Caco-2 (cell line): ENCODE data around the gene C11orf97. TPM values are rescaled to one million over a fixed set of nuclear protein-coding genes. Genes with fewer than 3 reads are reported as not detected.
"Not testable (repeated sequence)": the region's sequence is repeated elsewhere in the genome, so short reads cannot be mapped to it uniquely, and the experiment has no call there.

ENCODE experiments used
- BruUV-seq: library from RNA; stranded (reverse); fragments of 400-500 nt; replicated peaks from 2 replicates; lab custom pipeline; 2021; lab: Mats Ljungman, UMichigan
- CTCF ChIA-PET: fragments of 300-600 bp; sonication (Branson Sonifier 250); formaldehyde crosslinking; loops from one replicate; lab custom pipeline; 2022; ENCODE audit warnings: antibody characterized with exemption; lab: Charles Lee
- POLR2A ChIA-PET: fragments of 300-600 bp; sonication (Branson Sonifier 250); formaldehyde crosslinking; loops from one replicate; lab custom pipeline; 2022; ENCODE audit warnings: antibody characterized with exemption; lab: Charles Lee
- DNase-seq, 2 experiments: peaks; one replicate each; pipeline versions ENCODE4 v3.0.0 to v3.0.0-alpha.2; 2020 to 2022
- H3K27me3 ChIP-seq: replicated peaks from 2 replicates; pipeline ENCODE4 v1.6.0; 2011; ENCODE audit warnings: low read length; ENCODE audit not compliant: control insufficient read depth, insufficient read depth
- H3K36me3 ChIP-seq: 2 replicates; pipeline ENCODE4 v1.5.1; 2011; ENCODE audit warnings: low read length; ENCODE audit not compliant: control insufficient read depth, insufficient read depth
- H3K4me1 ChIP-seq: fragments of 250-450 bp; sonication (Bioruptor Pico); 2 replicates; pipeline ENCODE4 v1.5.1; 2020; ENCODE audit warnings: mild to moderate bottlenecking
- H3K4me3 ChIP-seq: 2 replicates; pipeline ENCODE4 v1.5.1; 2011; ENCODE audit warnings: low read depth, mild to moderate bottlenecking, control low read depth, low read length
- H3K9me3 ChIP-seq: fragments of 250-450 bp; sonication (Bioruptor Pico); 2 replicates; pipeline ENCODE4 v1.5.1; 2020; ENCODE audit warnings: mild to moderate bottlenecking, moderate library complexity
- H3K27ac Mint-ChIP-seq: one replicate; pipeline ENCODE4 v1.8.0; 2022; ENCODE audit warnings: mixed read lengths; ENCODE audit not compliant: unreplicated experiment
- H3K27me3 Mint-ChIP-seq: one replicate; pipeline ENCODE4 v1.8.0; 2022; ENCODE audit warnings: mixed read lengths; ENCODE audit not compliant: insufficient read depth, unreplicated experiment
- H3K36me3 Mint-ChIP-seq: one replicate; pipeline ENCODE4 v1.8.0; 2022; ENCODE audit warnings: mild to moderate bottlenecking, mixed read lengths; ENCODE audit not compliant: insufficient read depth, unreplicated experiment
- H3K4me1 Mint-ChIP-seq: one replicate; pipeline ENCODE4 v1.8.0; 2022; ENCODE audit warnings: low read depth, mixed read lengths; ENCODE audit not compliant: unreplicated experiment
- H3K4me3 Mint-ChIP-seq: one replicate; pipeline ENCODE4 v1.8.0; 2022; ENCODE audit warnings: mild to moderate bottlenecking, moderate library complexity, mixed read lengths; ENCODE audit not compliant: unreplicated experiment
- H3K9me3 Mint-ChIP-seq: one replicate; pipeline ENCODE4 v1.8.0; 2022; ENCODE audit warnings: mixed read lengths; ENCODE audit not compliant: unreplicated experiment
- intact Hi-C: fragments of 100-400 bp; cut with micrococcal nuclease; formaldehyde crosslinking; loops from one replicate; pipeline ENCODE4 v1.10.0; 2022; ENCODE audit not compliant: unreplicated experiment
- total RNA-seq: library from RNA; stranded (reverse); gene quantifications from 2 replicates; pipeline ENCODE4 v1.2.3, GENCODE V29; 2022
- TF ChIP-seq, protein P1 (sequence below), 2 experiments: fragments of 200-600 bp in 1 of 2; IDR thresholded peaks; 1 replicate in 1 of 2; 2 replicates in 1 of 2; pipeline versions ENCODE4 v1.5.1 to v1.8.0; 2011 to 2022; ENCODE audit warnings: antibody characterized with exemption in 1 of 2, control low read depth in 1 of 2, inconsistent platforms in 1 of 2, low read depth in 1 of 2, low read length in 1 of 2, mild to moderate bottlenecking in 1 of 2, moderate library complexity in 1 of 2; ENCODE audit not compliant: insufficient read depth in 1 of 2, severe bottlenecking in 1 of 2, unreplicated experiment in 1 of 2

The C11orf97 gene
- total RNA-seq, 1 experiment from 2014 or later: not detected

GRCh38 chr11:94553938-94554337, 41.7 kb downstream of the C11orf97 start:
- Mint-ChIP-seq H3K4me3 (no peak overlapping the region), H3K27me3 (no peaks in the 10 kb centered on the region), H3K36me3 (peaks cover 5% of the 10 kb centered on the region), H3K27ac (no peak overlapping the region), H3K9me3 (no peaks in the 10 kb centered on the region), H3K4me1 (peaks cover 16% of the 10 kb centered on the region)
- CTCF ChIA-PET: interaction anchor here (1.0 kb wide), 1 partner anchor 11 kb away, joined by 3 read pairs; no protein-coding TSS in a partner anchor
- H3K4me3 ChIP-seq: no peak overlapping the region
- peaks cover 12% of the 10 kb centered on the region for H3K4me1 ChIP-seq
- POLR2A ChIA-PET: no interaction called here
- no peaks in the 10 kb centered on the region for H3K9me3 ChIP-seq
- TF ChIP-seq, protein P1, sequence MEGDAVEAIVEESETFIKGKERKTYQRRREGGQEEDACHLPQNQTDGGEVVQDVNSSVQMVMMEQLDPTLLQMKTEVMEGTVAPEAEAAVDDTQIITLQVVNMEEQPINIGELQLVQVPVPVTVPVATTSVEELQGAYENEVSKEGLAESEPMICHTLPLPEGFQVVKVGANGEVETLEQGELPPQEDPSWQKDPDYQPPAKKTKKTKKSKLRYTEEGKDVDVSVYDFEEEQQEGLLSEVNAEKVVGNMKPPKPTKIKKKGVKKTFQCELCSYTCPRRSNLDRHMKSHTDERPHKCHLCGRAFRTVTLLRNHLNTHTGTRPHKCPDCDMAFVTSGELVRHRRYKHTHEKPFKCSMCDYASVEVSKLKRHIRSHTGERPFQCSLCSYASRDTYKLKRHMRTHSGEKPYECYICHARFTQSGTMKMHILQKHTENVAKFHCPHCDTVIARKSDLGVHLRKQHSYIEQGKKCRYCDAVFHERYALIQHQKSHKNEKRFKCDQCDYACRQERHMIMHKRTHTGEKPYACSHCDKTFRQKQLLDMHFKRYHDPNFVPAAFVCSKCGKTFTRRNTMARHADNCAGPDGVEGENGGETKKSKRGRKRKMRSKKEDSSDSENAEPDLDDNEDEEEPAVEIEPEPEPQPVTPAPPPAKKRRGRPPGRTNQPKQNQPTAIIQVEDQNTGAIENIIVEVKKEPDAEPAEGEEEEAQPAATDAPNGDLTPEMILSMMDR (IDR thresholded peaks at IDR 0.05; ENCODE audit: insufficient read depth in 1 of 2, low read depth in 1 of 2, low read length in 1 of 2, severe bottlenecking in 1 of 2, unreplicated experiment in 1 of 2): no peak
- H3K36me3 ChIP-seq: no peaks in the 10 kb centered on the region
- BruUV-seq: no TSS peak
- DNase-seq: no peak
- H3K27me3 ChIP-seq: no peaks in the 10 kb centered on the region
- intact Hi-C loops: no loop called here

DNA sequence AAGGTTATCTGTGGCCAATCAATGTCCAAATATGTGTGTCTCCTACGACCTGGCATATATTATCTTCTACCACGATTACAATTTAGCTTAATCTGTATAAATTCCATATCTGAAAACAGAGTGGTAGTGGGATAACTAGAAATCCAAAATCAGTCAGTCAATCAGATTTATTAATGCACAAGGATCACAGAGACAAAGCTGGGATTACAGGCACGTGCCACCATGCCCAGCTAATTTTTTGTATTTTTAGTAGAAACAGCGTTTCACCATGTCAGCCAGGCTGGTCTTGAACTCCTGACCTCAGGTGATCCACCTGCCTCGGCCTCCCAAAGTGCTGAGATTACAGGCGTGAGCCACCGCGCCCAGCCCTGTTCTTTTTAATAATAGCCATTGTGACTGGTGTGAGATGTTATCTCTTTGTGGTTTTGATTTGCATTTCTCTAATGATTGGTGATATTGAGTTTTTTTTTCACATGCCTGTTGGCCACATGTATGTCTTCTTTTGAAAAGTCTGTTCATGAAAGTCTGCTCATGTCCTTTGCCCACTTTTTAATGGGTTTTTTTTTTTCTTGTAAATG, 43.6 kb downstream of the C11orf97 start:
- H3K4me3 Mint-ChIP-seq, H3K4me3 ChIP-seq, intact Hi-C loops, H3K9me3 Mint-ChIP-seq, H3K36me3 Mint-ChIP-seq, H3K4me1 Mint-ChIP-seq, H3K9me3 ChIP-seq, DNase-seq, BruUV-seq, H3K27me3 Mint-ChIP-seq, H3K36me3 ChIP-seq, H3K27ac Mint-ChIP-seq, H3K27me3 ChIP-seq, H3K4me1 ChIP-seq: not testable (repeated sequence)
- POLR2A ChIA-PET: interaction anchor here (1.7 kb wide), 1 partner anchor 11 kb away, joined by 6 read pairs; no protein-coding TSS in a partner anchor
- CTCF ChIA-PET: interaction anchor here (0.8 kb wide), 1 partner anchor 34 kb away, joined by 3 read pairs; no protein-coding TSS in a partner anchor

GRCh38 chr11:94557421-94557820, 45.2 kb downstream of the C11orf97 start:
- no peak for DNase-seq
- ChIA-PET CTCF (no interaction called here), POLR2A (no interaction called here)
- no peaks in the 10 kb centered on the region for H3K36me3 ChIP-seq
- no peak overlapping the region for H3K4me3 ChIP-seq
- H3K9me3 ChIP-seq: no peaks in the 10 kb centered on the region
- TF ChIP-seq, protein P1 (IDR thresholded peaks at IDR 0.05; ENCODE audit: insufficient read depth in 1 of 2, low read depth in 1 of 2, low read length in 1 of 2, severe bottlenecking in 1 of 2, unreplicated experiment in 1 of 2): no peak
- Mint-ChIP-seq H3K4me1 (no peaks in the 10 kb centered on the region), H3K27ac (no peak overlapping the region), H3K27me3 (no peaks in the 10 kb centered on the region), H3K9me3 (no peaks in the 10 kb centered on the region), H3K36me3 (no peaks in the 10 kb centered on the region), H3K4me3 (no peak overlapping the region)
- intact Hi-C loops: no loop called here
- BruUV-seq: no TSS peak
- H3K27me3 ChIP-seq: no peaks in the 10 kb centered on the region
- H3K4me1 ChIP-seq: 0 out of 2 replicates have a peak, but pooled peaks cover 3% of the 10 kb centered on the region
